Heart left ventricle (tissue), 13 donors: Measurements from ENCODE around the gene DNAI2.

Source experiments
- CTCF ChIP-seq, 12 donors: fragments of 200-600 bp; sonication (generic) in 4 of 12; IDR thresholded peaks; one replicate each; pipeline versions ENCODE4 v1.5.0 to v1.8.0; 2018 to 2022; ENCODE audit warnings: antibody characterized with exemption in 12 of 12, mild to moderate bottlenecking in 5 of 12
- POLR2A ChIP-seq, 2 donors: fragments of 450-650 bp; IDR thresholded peaks; one replicate each; pipeline ENCODE4 v1.6.1; 2017; ENCODE audit warnings: antibody characterized with exemption in 2 of 2, mild to moderate bottlenecking in 2 of 2, moderate library complexity in 2 of 2
- donor health status: ischemic (EF 13 %, LVEDD 7.1; RV severe dilation, severe dysfunction).
- donor health status: DM: no; HTN: yes; CAD: no.
- donor health status: DM: no; HTN: no; CAD: no.
- donor health status: ischemic (EF 25% LVEDD 6.9; RV normal size, moderate dysfunction).
- donor health status: ischemic (EF 25% LVEDD 5.7; RV mildly dilated, moderate dysfunction).
- donor health status: ischemic (EF 35%, LVEDD 5.7; RV mildly dilated, moderate dysfunction).
- donor health status: nonischemic (EF 11% LVEDD 7.7; RV severe dilation, severe dysfunction).
- donor health status: DM: yes; HTN: yes; CAD: no.
- donor health status: PGD.
- donor health status: ischemic (EF 29% LVEDD 5.4; RV normal size, mild dysfunction).
- donor health status: nonischemic (EF 23%, LVEDD 6.1; RV moderate dilation, normal function).

GRCh38 chr17:74329378-74329777 is 55.3 kb downstream of the DNAI2 start:
- TF ChIP-seq CTCF (IDR thresholded peaks at IDR 0.05), result no peak
- TF ChIP-seq POLR2A (IDR thresholded peaks at IDR 0.05), result no peak
